HCT116 (cell line): ENCODE data around the gene MOCS2. TPM values are rescaled to one million over a fixed set of nuclear protein-coding genes. Genes with fewer than 3 reads are reported as not detected.
A peak's percentile ranks its signal among the peaks of the same experiment; 100 is the strongest.

ENCODE experiments used
- ATAC-seq: fragments of 200-7000 bp; cut with Tn5 transposase; 2 replicates; pipeline ENCODE4 v1.9.1; 2020; ENCODE audit warnings: mild to moderate bottlenecking, moderate library complexity
- BruUV-seq: library from RNA; stranded (reverse); fragments of 400-500 nt; replicated peaks from 2 replicates; lab custom pipeline; 2021; lab: Mats Ljungman, UMichigan
- CTCF ChIA-PET: fragments of 300-600 bp; sonication (Branson Sonifier 250); formaldehyde crosslinking; loops from one replicate; lab custom pipeline; 2021; ENCODE audit warnings: antibody characterized with exemption; lab: Charles Lee
- POLR2A ChIA-PET: fragments of 300-600, 350-600 bp; sonication (Branson Sonifier 250); formaldehyde crosslinking; loops from one replicate; lab custom pipeline; 2021; ENCODE audit warnings: antibody characterized with exemption; lab: Charles Lee
- RAD21 ChIA-PET, 2 experiments: fragments of 300-600 bp; sonication (Branson Sonifier 250); formaldehyde crosslinking; loops; one replicate each; lab custom pipeline; 2023; ENCODE audit warnings: low total read pairs in 2 of 2; ENCODE audit not compliant: uncharacterized antibody in 2 of 2, unreplicated experiment in 2 of 2, low non-redundant PET in 1 of 2; lab: Charles Lee
- DNase-seq: peaks from one replicate; pipeline ENCODE4 v3.0.0-alpha.2; 2010; ENCODE audit warnings: low read depth, low spot score
- H2AFZ ChIP-seq: fragments of 200-600 bp; shearing (Covaris generic), sonication (generic); 2 replicates; pipeline ENCODE4 v1.6.1; 2017; ENCODE audit warnings: low read depth, mixed run types, mixed read lengths, antibody characterized with exemption, low read length; ENCODE audit not compliant: poor library complexity, severe bottlenecking
- H3K27ac ChIP-seq: 2 replicates; pipeline ENCODE4 v1.5.1; 2012; ENCODE audit warnings: low read depth, low read length
- H3K27me3 ChIP-seq: fragments of 200-600 bp; sonication (generic); 2 replicates; pipeline ENCODE4 v1.6.1; 2016; ENCODE audit warnings: mixed run types, low read length, mixed read lengths; ENCODE audit not compliant: insufficient read depth
- H3K36me3 ChIP-seq, 2 experiments: fragments of 200-500 bp in 1 of 2; fragments of 200-600 bp in 1 of 2; sonication (Bioruptor generic) in 1 of 2; sonication (generic) in 1 of 2; 2 replicates each; pipeline versions ENCODE4 v1.5.1 to v1.6.1; 2014 to 2016; ENCODE audit warnings: low read length in 2 of 2, inconsistent platforms in 1 of 2, mixed read lengths in 1 of 2, mixed run types in 1 of 2; ENCODE audit not compliant: insufficient read depth in 2 of 2, control insufficient read depth in 1 of 2
- H3K4me1 ChIP-seq, 2 experiments: fragments of 200-600 bp in 1 of 2; sonication (generic) in 1 of 2; 2 replicates each; pipeline versions ENCODE4 v1.5.1 to v1.6.1; 2012 to 2017; ENCODE audit warnings: low read length in 2 of 2, inconsistent platforms in 1 of 2, mild to moderate bottlenecking in 1 of 2, mixed read lengths in 1 of 2, mixed run types in 1 of 2, moderate library complexity in 1 of 2; ENCODE audit not compliant: insufficient read depth in 2 of 2, control insufficient read depth in 1 of 2
- H3K4me2 ChIP-seq: fragments of 200-600 bp; sonication (generic); 2 replicates; pipeline ENCODE4 v1.6.1; 2017; ENCODE audit warnings: mixed run types, low read length, mixed read lengths
- H3K4me3 ChIP-seq, 2 experiments: fragments of 200-600 bp in 1 of 2; sonication (generic) in 1 of 2; replicated peaks in 1 of 2; 2 replicates each; pipeline ENCODE4 v1.5.1; 2011 to 2016; ENCODE audit warnings: low read length in 2 of 2, control low read depth in 1 of 2, low read depth in 1 of 2, mild to moderate bottlenecking in 1 of 2, mixed read lengths in 1 of 2, mixed run types in 1 of 2
- H3K79me2 ChIP-seq: fragments of 200-600 bp; sonication (generic); 2 replicates; pipeline ENCODE4 v1.6.1; 2017; ENCODE audit warnings: mild to moderate bottlenecking, mixed run types, low read length, moderate library complexity, mixed read lengths; ENCODE audit not compliant: insufficient read depth
- H3K9ac ChIP-seq: fragments of 200-600 bp; sonication (generic); 2 replicates; pipeline ENCODE4 v1.6.1; 2016; ENCODE audit warnings: low read length, mixed read lengths
- H3K9me2 ChIP-seq: fragments of 200-600 bp; sonication (generic), shearing (Covaris generic); 2 replicates; pipeline ENCODE4 v1.6.1; 2017; ENCODE audit warnings: mixed run types, mild to moderate bottlenecking, moderate library complexity; ENCODE audit not compliant: insufficient read depth
- H3K9me3 ChIP-seq, 2 experiments: fragments of 200-500 bp in 1 of 2; fragments of 200-600 bp in 1 of 2; sonication (Bioruptor generic) in 1 of 2; sonication (generic) in 1 of 2; 2 replicates each; pipeline ENCODE4 v1.6.1; 2014 to 2017; ENCODE audit warnings: low read length in 2 of 2, mixed read lengths in 2 of 2, inconsistent platforms in 1 of 2, low read depth in 1 of 2, mild to moderate bottlenecking in 1 of 2, mixed run types in 1 of 2, moderate library complexity in 1 of 2; ENCODE audit not compliant: control insufficient read depth in 1 of 2, insufficient read depth in 1 of 2
- H4K20me1 ChIP-seq: fragments of 200-600 bp; sonication (generic), shearing (Covaris generic); 2 replicates; pipeline ENCODE4 v1.6.1; 2017; ENCODE audit warnings: mixed run types, mild to moderate bottlenecking, moderate library complexity; ENCODE audit not compliant: insufficient read depth
- EGR1 ChIP-seq: IDR thresholded peaks from 2 replicates; pipeline ENCODE4 v1.6.1; 2012; ENCODE audit warnings: low read depth
- EZH2 ChIP-seq: fragments of 200-600 bp; sonication (generic); IDR thresholded peaks from 2 replicates; pipeline ENCODE4 v1.6.1; 2017; ENCODE audit warnings: antibody characterized with exemption, mixed run types
- FOSL1 ChIP-seq: IDR thresholded peaks from 2 replicates; pipeline ENCODE4 v1.6.1; 2012; ENCODE audit warnings: low read depth
- POLR2AphosphoS5 ChIP-seq: IDR thresholded peaks from 2 replicates; pipeline ENCODE4 v1.6.1; 2011; ENCODE audit warnings: mild to moderate bottlenecking, low read depth, low read length, moderate library complexity
- RAD21 ChIP-seq: IDR thresholded peaks from 2 replicates; pipeline ENCODE4 v1.6.1; 2012; ENCODE audit warnings: low read depth, mild to moderate bottlenecking
- SIN3A ChIP-seq: IDR thresholded peaks from 2 replicates; pipeline ENCODE4 v1.6.1; 2012; ENCODE audit warnings: low read depth
- intact Hi-C: fragments of 100-400 bp; cut with micrococcal nuclease; formaldehyde crosslinking; loops from 2 replicates; pipeline ENCODE4 v1.10.0; 2022
- total RNA-seq: library from RNA; stranded (reverse); gene quantifications from one replicate; pipeline ENCODE4 v1.2.1, GENCODE V29; 2021; ENCODE audit not compliant: unreplicated experiment
- TF ChIP-seq, protein P1 (sequence below), 3 experiments: fragments of 200-600 bp in 1 of 3; sonication (generic) in 1 of 3; IDR thresholded peaks in 2 of 3; conservative IDR thresholded peaks in 1 of 3; 2 replicates each; pipeline ENCODE4 v1.5.1; 2012 to 2017; ENCODE audit warnings: low read depth in 2 of 3, low read length in 2 of 3, antibody characterized with exemption in 1 of 3, borderline replicate concordance in 1 of 3, control low read depth in 1 of 3, mild to moderate bottlenecking in 1 of 3, mixed read lengths in 1 of 3, mixed run types in 1 of 3, moderate library complexity in 1 of 3; ENCODE audit not compliant: insufficient read depth in 1 of 3

The MOCS2 gene
- total RNA-seq, 1 experiment from 2014 or later = 34.0 TPM

DNA sequence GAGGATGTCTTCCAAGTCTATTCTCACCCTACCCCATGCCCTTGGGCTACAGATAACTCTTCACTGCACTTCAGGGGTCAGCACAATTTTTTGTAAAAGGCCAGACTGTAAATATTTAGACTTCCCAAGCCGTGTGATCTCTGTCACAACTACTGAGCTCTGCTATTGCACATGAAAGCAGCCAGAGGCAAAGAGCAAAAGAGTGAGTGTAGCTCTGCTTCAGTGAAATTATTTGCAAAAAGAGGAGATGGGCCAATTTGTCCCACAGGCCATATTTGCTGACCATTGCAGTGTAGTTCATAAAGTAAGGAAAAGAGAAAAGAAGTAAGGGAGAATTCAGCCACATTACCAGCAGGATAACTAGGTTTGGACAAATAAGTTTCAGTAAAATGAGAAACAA, 7.0 kb upstream of the MOCS2 start:
- intact Hi-C loops = no loop called here
- CTCF ChIA-PET = interaction anchor here (3.1 kb wide), 1 partner anchor 168 kb away, joined by 42 read pairs; no protein-coding TSS in a partner anchor

DNA sequence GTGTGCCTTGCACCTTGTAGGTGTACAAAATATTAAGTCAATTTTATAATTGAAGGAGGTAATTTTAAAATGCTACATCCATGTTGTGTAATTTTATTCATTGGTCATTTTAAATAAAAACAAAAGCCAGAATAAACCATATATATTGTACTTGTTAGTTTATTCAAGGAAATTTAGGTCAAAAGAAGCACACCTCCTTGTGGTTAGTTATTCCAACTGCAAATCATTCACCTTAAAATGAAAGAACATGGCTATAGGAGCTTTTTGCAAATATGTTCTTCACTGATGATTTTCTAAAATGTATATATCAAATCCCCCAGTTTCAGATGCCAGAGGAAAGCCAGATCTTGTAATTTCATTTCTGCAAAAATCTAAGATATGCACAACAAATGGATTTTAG, 5.4 kb upstream of the MOCS2 start:
- 0 out of 2 replicates have a peak, but pooled peaks have one; percentile 36 for ATAC-seq
- Histone ChIP-seq H3K4me2 (no peak overlapping the region), H3K4me1 (peaks cover 0 to 9% of the 10 kb centered on the region in 2 experiments; a peak in 1 of 4 replicates), H2AFZ (no peak overlapping the region), H4K20me1 (no peaks in the 10 kb centered on the region), H3K36me3 (no peaks in the 10 kb centered on the region), H3K9me2 (no peaks in the 10 kb centered on the region), H3K79me2 (peaks cover 3% of the 10 kb centered on the region; the same call in 1 of the 2 replicates), H3K9ac (no peak overlapping the region), H3K27me3 (no peaks in the 10 kb centered on the region), H3K27ac (no peak overlapping the region), H3K4me3 (no peak overlapping the region), H3K9me3 (no peaks in the 10 kb centered on the region)
- BruUV-seq = no TSS peak
- TF ChIP-seq EGR1 = no peak
- TF ChIP-seq, protein P1, sequence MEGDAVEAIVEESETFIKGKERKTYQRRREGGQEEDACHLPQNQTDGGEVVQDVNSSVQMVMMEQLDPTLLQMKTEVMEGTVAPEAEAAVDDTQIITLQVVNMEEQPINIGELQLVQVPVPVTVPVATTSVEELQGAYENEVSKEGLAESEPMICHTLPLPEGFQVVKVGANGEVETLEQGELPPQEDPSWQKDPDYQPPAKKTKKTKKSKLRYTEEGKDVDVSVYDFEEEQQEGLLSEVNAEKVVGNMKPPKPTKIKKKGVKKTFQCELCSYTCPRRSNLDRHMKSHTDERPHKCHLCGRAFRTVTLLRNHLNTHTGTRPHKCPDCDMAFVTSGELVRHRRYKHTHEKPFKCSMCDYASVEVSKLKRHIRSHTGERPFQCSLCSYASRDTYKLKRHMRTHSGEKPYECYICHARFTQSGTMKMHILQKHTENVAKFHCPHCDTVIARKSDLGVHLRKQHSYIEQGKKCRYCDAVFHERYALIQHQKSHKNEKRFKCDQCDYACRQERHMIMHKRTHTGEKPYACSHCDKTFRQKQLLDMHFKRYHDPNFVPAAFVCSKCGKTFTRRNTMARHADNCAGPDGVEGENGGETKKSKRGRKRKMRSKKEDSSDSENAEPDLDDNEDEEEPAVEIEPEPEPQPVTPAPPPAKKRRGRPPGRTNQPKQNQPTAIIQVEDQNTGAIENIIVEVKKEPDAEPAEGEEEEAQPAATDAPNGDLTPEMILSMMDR (IDR thresholded peaks at IDR 0.05 in 2 of 3, conservative IDR thresholded peaks at IDR 0.05 in 1 of 3; ENCODE audit: borderline replicate concordance in 1 of 3, insufficient read depth in 1 of 3, low read depth in 2 of 3, low read length in 2 of 3) = peak; percentile 34 to 53 (median 34); a peak in 4 of 6 replicates
- peak; percentile 40; the same call in 1 of the 2 replicates for TF ChIP-seq RAD21
- intact Hi-C loops = no loop called here
- ChIA-PET POLR2A (interaction anchor here (0.6 kb wide), 1 partner anchor 9 kb away, joined by 3 read pairs; no protein-coding TSS in a partner anchor), RAD21 (interaction anchor here in 1 of 2 experiments (0.6 to 0.9 kb wide), 2 partner anchors 135 to 167 kb away, joined by 3 to 5 read pairs; no protein-coding TSS in a partner anchor), CTCF (interaction anchor here (0.6 to 3.1 kb wide), 5 partner anchors 166 to 466 kb away, joined by 3 to 42 read pairs (median 5); partner anchors contain the start of genes ITGA1 and PELO)
- DNase-seq = no peak

More for the DNA sequence above, 7.0 kb upstream of the MOCS2 start:
- BruUV-seq = no TSS peak
- no peak for ATAC-seq
- Histone ChIP-seq H3K4me1 (no peaks in the 10 kb centered on the region), H3K9me3 (no peaks in the 10 kb centered on the region), H4K20me1 (no peaks in the 10 kb centered on the region), H3K9ac (no peak overlapping the region), H2AFZ (no peak overlapping the region), H3K9me2 (no peaks in the 10 kb centered on the region), H3K4me2 (no peak overlapping the region), H3K79me2 (no peaks in the 10 kb centered on the region), H3K36me3 (no peaks in the 10 kb centered on the region), H3K4me3 (no peak overlapping the region), H3K27me3 (no peaks in the 10 kb centered on the region), H3K27ac (no peak overlapping the region)
- ChIA-PET RAD21 (no interaction called here), POLR2A (no interaction called here)
- TF ChIP-seq SIN3A = no peak
- TF ChIP-seq RAD21 = no peak
- TF ChIP-seq FOSL1 = no peak
- no peak for TF ChIP-seq POLR2AphosphoS5
- TF ChIP-seq EZH2 = no peak
- DNase-seq = no peak
